SIG-M5 (cell line): ENCODE data around the gene LCN10.
"Not testable (repeated sequence)": the region's sequence is repeated elsewhere in the genome, so short reads cannot be mapped to it uniquely, and the experiment has no call there.

ENCODE experiments used
- DNase-seq: peaks from one replicate; lab custom pipeline; 2025; lab: John Stamatoyannopoulos, UW

The LCN10 gene

GRCh38 chr9:136719195-136719880 is 23.4 kb downstream of the LCN10 start:
- DNase-seq: no peak

GRCh38 chr9:136718345-136719194 is 24.2 kb downstream of the LCN10 start:
- no peak for DNase-seq

- no peak for DNase-seq
Measured at GRCh38 chr9:136717399-136717798, 25.3 kb downstream of the LCN10 start.

GRCh38 chr9:136714893-136715274 is 27.9 kb downstream of the LCN10 start:
- DNase-seq: no peak

GRCh38 chr9:136714096-136714892 is 28.4 kb downstream of the LCN10 start:
- no peak for DNase-seq

- DNase-seq: no peak
Measured at GRCh38 chr9:136713550-136713949, 29.2 kb downstream of the LCN10 start.

GRCh38 chr9:136712690-136713544 is 29.8 kb downstream of the LCN10 start:
- no peak for DNase-seq

- DNase-seq: no peak
Measured at GRCh38 chr9:136711751-136712689, 30.7 kb downstream of the LCN10 start, which contains the start of gene DIPK1B. Gene DIPK1B, plus strand, starts transcription at chr9:136712572. Its CDS starts 94 bp downstream, at chr9:136712666.

GRCh38 chr9:136711219-136711648 is 31.5 kb downstream of the LCN10 start:
- not testable (repeated sequence) for DNase-seq

GRCh38 chr9:136710543-136710942 is 32.2 kb downstream of the LCN10 start:
- DNase-seq: no peak

- DNase-seq: no peak
Measured at GRCh38 chr9:136709454-136710109, 33.2 kb downstream of the LCN10 start.

GRCh38 chr9:136707849-136708517 is 34.8 kb downstream of the LCN10 start:
- DNase-seq: no peak

GRCh38 chr9:136707011-136707410 is 35.7 kb downstream of the LCN10 start:
- DNase-seq: no peak

- no peak for DNase-seq
Measured at GRCh38 chr9:136705564-136705963, 37.2 kb downstream of the LCN10 start.

GRCh38 chr9:136704741-136705140 is 38.0 kb downstream of the LCN10 start:
- not testable (repeated sequence) for DNase-seq

GRCh38 chr9:136703276-136703860 is 39.4 kb downstream of the LCN10 start:
- no peak for DNase-seq

GRCh38 chr9:136701668-136702053 is 41.1 kb downstream of the LCN10 start:
- DNase-seq: no peak

- no peak for DNase-seq
Measured at GRCh38 chr9:136700959-136701667, 41.6 kb downstream of the LCN10 start.
